PC-3 (cell line): ENCODE results near the gene SF3A2. TPM values are rescaled to one million over a fixed set of nuclear protein-coding genes. Genes with fewer than 3 reads are reported as not detected.

Experiments
- ATAC-seq: fragments of 200-7000 bp; cut with Tn5 transposase; 2 replicates; pipeline ENCODE4 v1.9.1; 2020; ENCODE audit warnings: mild to moderate bottlenecking, moderate library complexity
- BruUV-seq: library from RNA; stranded (reverse); fragments of 400-500 nt; replicated peaks from 2 replicates; lab custom pipeline; 2021; lab: Mats Ljungman, UMichigan
- CTCF ChIA-PET: fragments of 300-600 bp; sonication (Branson Sonifier 250); formaldehyde crosslinking; loops from one replicate; lab custom pipeline; 2022; ENCODE audit warnings: antibody characterized with exemption; lab: Charles Lee
- POLR2A ChIA-PET: fragments of 300-600 bp; sonication (Branson Sonifier 250); formaldehyde crosslinking; loops from one replicate; lab custom pipeline; 2022; ENCODE audit warnings: antibody characterized with exemption; ENCODE audit not compliant: unreplicated experiment; lab: Charles Lee
- DNase-seq: peaks from one replicate; pipeline ENCODE4 v3.0.0-alpha.2; 2015
- H2AFZ ChIP-seq: fragments of 300-600 bp; sonication (generic); 2 replicates; pipeline ENCODE4 v1.6.0; 2016; ENCODE audit warnings: antibody characterized with exemption, low read length
- H3F3A ChIP-seq: fragments of 300-600 bp; sonication (generic); one replicate; pipeline ENCODE4 v1.6.0; 2017; ENCODE audit warnings: antibody characterized with exemption, low read length, control low read depth, mild to moderate bottlenecking; ENCODE audit not compliant: unreplicated experiment
- H3K27ac ChIP-seq: fragments of 300-600 bp; sonication (generic); 2 replicates; pipeline ENCODE4 v1.5.1; 2016; ENCODE audit warnings: mild to moderate bottlenecking, low read length
- H3K27me3 ChIP-seq: fragments of 300-600 bp; sonication (generic); 2 replicates; pipeline ENCODE4 v1.6.1; 2016; ENCODE audit warnings: low read length, mixed read lengths
- H3K36me3 ChIP-seq: fragments of 300-600 bp; sonication (generic); 2 replicates; pipeline ENCODE4 v1.6.1; 2016; ENCODE audit warnings: low read depth, mixed run types, low read length, mixed read lengths
- H3K4me1 ChIP-seq: fragments of 300-600 bp; sonication (generic); 2 replicates; pipeline ENCODE4 v1.5.1; 2016; ENCODE audit warnings: low read length; ENCODE audit not compliant: insufficient read depth
- H3K4me2 ChIP-seq: fragments of 300-600 bp; sonication (generic); 2 replicates; pipeline ENCODE4 v1.6.0; 2016; ENCODE audit warnings: low read length
- H3K4me3 ChIP-seq: fragments of 300-600 bp; sonication (generic); 2 replicates; pipeline ENCODE4 v1.5.1; 2016; ENCODE audit warnings: mild to moderate bottlenecking, low read length, mixed read lengths
- H3K79me2 ChIP-seq: fragments of 300-600 bp; sonication (generic); 2 replicates; pipeline ENCODE4 v1.6.1; 2017; ENCODE audit warnings: low read length, mixed read lengths
- H3K9ac ChIP-seq: fragments of 300-600 bp; sonication (generic); 2 replicates; pipeline ENCODE4 v1.6.0; 2016; ENCODE audit warnings: mild to moderate bottlenecking, low read length
- H3K9me2 ChIP-seq: fragments of 300-600 bp; sonication (generic); replicated peaks from 2 replicates; pipeline ENCODE4 v1.6.1; 2016; ENCODE audit warnings: mixed run types, low read length, mixed read lengths
- H3K9me3 ChIP-seq: fragments of 300-600 bp; sonication (generic); 2 replicates; pipeline ENCODE4 v1.6.1; 2016; ENCODE audit warnings: low read length, mixed read lengths
- H4K20me1 ChIP-seq: fragments of 300-600 bp; sonication (generic); 2 replicates; pipeline ENCODE4 v1.6.1; 2016; ENCODE audit warnings: low read length, mixed read lengths
- EZH2 ChIP-seq: fragments of 300-600 bp; sonication (generic); IDR thresholded peaks from one replicate; pipeline ENCODE4 v1.6.1; 2017; ENCODE audit warnings: antibody characterized with exemption, mild to moderate bottlenecking, low read length; ENCODE audit not compliant: unreplicated experiment
- EZH2phosphoT487 ChIP-seq: fragments of 300-600 bp; sonication (generic); IDR thresholded peaks from 2 replicates; pipeline ENCODE4 v1.6.1; 2018; ENCODE audit warnings: mild to moderate bottlenecking, antibody characterized with exemption, low read length, borderline replicate concordance
- intact Hi-C: fragments of 100-400 bp; cut with micrococcal nuclease; formaldehyde crosslinking; loops from 2 replicates; pipeline ENCODE4 v1.9.0; 2023
- total RNA-seq: library from RNA; depleted of rRNA; stranded (reverse); fragments of >200 nt; gene quantifications from 2 replicates; pipeline ENCODE4 v1.2.3, GENCODE V29; 2014
- TF ChIP-seq, protein P1 (sequence below): fragments of 300-600 bp; sonication (generic); conservative IDR thresholded peaks from 2 replicates; pipeline ENCODE4 v1.5.1; 2017; ENCODE audit warnings: antibody characterized with exemption, low read depth, mild to moderate bottlenecking, low read length

Gene SF3A2
- total RNA-seq, 1 experiment from 2014 or later: 55.5 TPM

DNA sequence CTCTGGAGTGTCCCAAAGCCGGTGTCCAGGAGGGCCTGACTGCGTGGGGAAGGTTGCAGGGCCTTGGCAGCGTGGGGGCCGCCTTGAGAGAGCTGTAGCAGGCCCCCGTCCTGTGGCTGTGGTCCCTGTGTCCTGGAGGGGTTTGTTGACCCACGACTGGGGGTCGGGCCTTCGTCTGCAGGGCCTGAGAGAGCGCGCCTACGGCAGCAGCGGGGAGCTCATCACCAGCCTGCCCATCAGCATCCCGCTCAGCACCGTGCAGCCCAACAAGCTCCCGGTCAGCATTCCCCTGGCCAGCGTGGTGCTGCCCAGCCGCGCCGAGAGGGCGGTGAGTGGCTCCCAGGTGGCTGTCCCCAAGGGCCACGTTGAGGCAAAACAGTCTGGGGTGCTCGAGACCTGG lies 19.0 kb upstream of the SF3A2 start:
- no peaks in the 10 kb centered on the region; the same call in 1 of the 2 replicates for H3K36me3 ChIP-seq
- POLR2A ChIA-PET: no interaction called here

DNA sequence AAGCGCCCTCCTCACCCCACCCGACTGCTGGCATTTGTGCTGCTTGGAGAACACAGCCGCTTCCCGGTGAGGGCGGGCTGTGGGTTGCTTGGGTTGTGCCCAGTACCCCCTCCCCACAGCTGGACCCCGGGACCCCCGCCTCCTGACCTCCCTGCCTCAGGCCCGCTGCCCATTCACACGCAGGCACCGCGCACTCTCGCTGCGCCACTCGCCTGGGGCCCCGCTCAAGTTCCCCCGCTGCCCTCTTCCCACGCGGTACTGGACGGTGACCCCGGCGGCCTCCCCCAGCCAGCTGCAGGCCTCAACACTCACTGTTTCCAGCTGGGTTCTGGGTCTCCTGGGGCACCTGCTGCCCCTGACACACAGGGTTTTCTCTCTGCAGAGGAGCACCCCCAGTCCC lies 16.9 kb upstream of the SF3A2 start:
- intact Hi-C loops: no loop called here
- Histone ChIP-seq H3K4me3 (no peak overlapping the region), H2AFZ (no peak overlapping the region), H3K9me2 (no peaks in the 10 kb centered on the region), H3K4me2 (no peak overlapping the region), H3K27me3 (no peaks in the 10 kb centered on the region), H3K27ac (no peak overlapping the region), H3K4me1 (no peaks in the 10 kb centered on the region), H3F3A (no peaks in the 10 kb centered on the region), H3K9ac (no peak overlapping the region), H3K9me3 (no peaks in the 10 kb centered on the region), H4K20me1 (no peaks in the 10 kb centered on the region), H3K36me3 (peaks cover 2% of the 10 kb centered on the region; the same call in 1 of the 2 replicates), H3K79me2 (no peaks in the 10 kb centered on the region)
- DNase-seq (no peak), ATAC-seq (no peak)
- BruUV-seq: no TSS peak
- CTCF ChIA-PET: no interaction called here
- TF ChIP-seq EZH2phosphoT487: no peak
- TF ChIP-seq, protein P1, sequence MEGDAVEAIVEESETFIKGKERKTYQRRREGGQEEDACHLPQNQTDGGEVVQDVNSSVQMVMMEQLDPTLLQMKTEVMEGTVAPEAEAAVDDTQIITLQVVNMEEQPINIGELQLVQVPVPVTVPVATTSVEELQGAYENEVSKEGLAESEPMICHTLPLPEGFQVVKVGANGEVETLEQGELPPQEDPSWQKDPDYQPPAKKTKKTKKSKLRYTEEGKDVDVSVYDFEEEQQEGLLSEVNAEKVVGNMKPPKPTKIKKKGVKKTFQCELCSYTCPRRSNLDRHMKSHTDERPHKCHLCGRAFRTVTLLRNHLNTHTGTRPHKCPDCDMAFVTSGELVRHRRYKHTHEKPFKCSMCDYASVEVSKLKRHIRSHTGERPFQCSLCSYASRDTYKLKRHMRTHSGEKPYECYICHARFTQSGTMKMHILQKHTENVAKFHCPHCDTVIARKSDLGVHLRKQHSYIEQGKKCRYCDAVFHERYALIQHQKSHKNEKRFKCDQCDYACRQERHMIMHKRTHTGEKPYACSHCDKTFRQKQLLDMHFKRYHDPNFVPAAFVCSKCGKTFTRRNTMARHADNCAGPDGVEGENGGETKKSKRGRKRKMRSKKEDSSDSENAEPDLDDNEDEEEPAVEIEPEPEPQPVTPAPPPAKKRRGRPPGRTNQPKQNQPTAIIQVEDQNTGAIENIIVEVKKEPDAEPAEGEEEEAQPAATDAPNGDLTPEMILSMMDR: no peak
- TF ChIP-seq EZH2: no peak
- POLR2A ChIA-PET: no interaction called here

More for the DNA sequence above, 19.0 kb upstream of the SF3A2 start:
- no peak for DNase-seq
- TF ChIP-seq, protein P1: no peak
- TF ChIP-seq EZH2: no peak
- TF ChIP-seq EZH2phosphoT487: no peak
- H3K4me1 ChIP-seq: no peaks in the 10 kb centered on the region
- intact Hi-C loops: no loop called here
- H3K4me3 ChIP-seq: no peak overlapping the region
- BruUV-seq: no TSS peak
- H3K9me2 ChIP-seq: no peaks in the 10 kb centered on the region
- H3K27ac ChIP-seq: no peak overlapping the region
- no peaks in the 10 kb centered on the region for H3F3A ChIP-seq
- no peak overlapping the region for H3K9ac ChIP-seq
- H4K20me1 ChIP-seq: no peaks in the 10 kb centered on the region
- H3K27me3 ChIP-seq: no peaks in the 10 kb centered on the region
- H3K79me2 ChIP-seq: no peaks in the 10 kb centered on the region
- CTCF ChIA-PET: no interaction called here
- no peak overlapping the region for H2AFZ ChIP-seq
- ATAC-seq: no peak
- H3K9me3 ChIP-seq: no peaks in the 10 kb centered on the region
- no peak overlapping the region for H3K4me2 ChIP-seq

DNA sequence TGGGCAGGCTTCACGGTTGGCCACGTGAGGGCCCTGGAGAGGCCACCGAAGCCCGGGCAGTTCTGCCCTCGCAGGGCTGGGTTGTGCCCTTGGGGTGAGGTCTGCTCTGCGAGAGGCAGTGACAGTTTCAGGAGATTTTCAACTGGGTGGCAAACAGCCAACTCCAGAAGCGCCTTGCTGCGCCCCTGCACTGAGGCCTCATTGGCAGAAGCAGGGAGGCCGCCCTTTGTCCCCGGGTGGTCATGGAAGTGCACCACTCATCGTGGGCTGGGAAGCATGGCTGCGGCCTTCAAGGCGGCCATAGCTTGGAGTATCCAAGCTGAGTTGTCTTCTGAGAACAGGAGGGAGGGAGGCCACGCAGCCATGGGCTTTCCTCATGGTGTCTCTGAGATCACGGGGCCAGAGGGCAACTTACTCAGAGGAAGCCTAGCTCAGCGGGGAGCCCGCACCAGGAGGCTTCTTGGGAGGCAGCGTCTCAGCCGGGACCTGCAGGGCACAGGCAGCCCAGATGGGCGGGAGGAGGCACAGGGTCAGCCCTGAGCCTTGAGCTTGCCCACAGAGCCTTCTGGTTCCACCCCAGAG lies 15.3 kb upstream of the SF3A2 start:
- no peak for TF ChIP-seq EZH2
- TF ChIP-seq EZH2phosphoT487: no peak
- TF ChIP-seq, protein P1: no peak
- H3K4me2 ChIP-seq: no peak overlapping the region
- no peaks in the 10 kb centered on the region for H3K9me3 ChIP-seq
- H4K20me1 ChIP-seq: no peaks in the 10 kb centered on the region
- H3K4me1 ChIP-seq: no peaks in the 10 kb centered on the region
- DNase-seq: no peak
- H3K36me3 ChIP-seq: peaks cover 2% of the 10 kb centered on the region; the same call in 1 of the 2 replicates
- no peaks in the 10 kb centered on the region for H3K79me2 ChIP-seq
- no peak overlapping the region for H3K27ac ChIP-seq
- ATAC-seq: no peak
- no peak overlapping the region for H3K9ac ChIP-seq
- no peak overlapping the region for H2AFZ ChIP-seq
- H3K9me2 ChIP-seq: no peaks in the 10 kb centered on the region
- no peaks in the 10 kb centered on the region for H3K27me3 ChIP-seq
- CTCF ChIA-PET: no interaction called here
- intact Hi-C loops: no loop called here
- H3K4me3 ChIP-seq: no peak overlapping the region
- H3F3A ChIP-seq: no peaks in the 10 kb centered on the region
- POLR2A ChIA-PET: no interaction called here
- no TSS peak for BruUV-seq
